Measurements from ENCODE around the gene TBL1X. TPM values are rescaled to one million over a fixed set of nuclear protein-coding genes. Genes with fewer than 3 reads are reported as not detected.

Gene TBL1X
- total and polyA plus RNA-seq, 12 donors = 1.8 to 14.1 (median 9.8) TPM

- H3K27ac ChIP-seq = no peak overlapping the region
- no peak for TF ChIP-seq CTCF (IDR thresholded peaks at IDR 0.05)
- 94 to 98% methylated on average over 6 of the region's 6 CpGs for WGBS, 2 donors
- peaks cover 0 to 3% (median 0%) of the 10 kb centered on the region in 9 donors for H3K4me1 ChIP-seq
- DNase-seq = no peak
- H3K4me3 ChIP-seq = no peak overlapping the region
- peaks cover 0 to 16% (median 0%) of the 10 kb centered on the region in 9 donors for H3K36me3 ChIP-seq
- ATAC-seq = no peak
- H3K9me3 ChIP-seq = peaks cover 0 to 9% (median 0%) of the 10 kb centered on the region in 11 donors
- intact Hi-C loops (cut with DNase I) = loop anchor here in 7 of 10 donors (5.0 to 10.0 kb wide), 9 partner anchors 243 to 958 kb away; no protein-coding TSS in a partner anchor
- no peaks in the 10 kb centered on the region for H3K27me3 ChIP-seq
Measured at GRCh38 chrX:9704876-9705465, 240.1 kb downstream of the TBL1X start.

- intact Hi-C loops (cut with DNase I) = loop anchor here in 7 of 10 donors (5.0 to 10.0 kb wide), 9 partner anchors 244 to 959 kb away; no protein-coding TSS in a partner anchor
- peaks cover 0 to 3% (median 0%) of the 10 kb centered on the region in 9 donors for H3K4me1 ChIP-seq
- DNase-seq (no peak), ATAC-seq (no peak)
- H3K4me3 ChIP-seq = no peak overlapping the region
- 60 to 65% methylated on average over 4 of the region's 4 CpGs for WGBS, 2 donors
- no peak overlapping the region for H3K27ac ChIP-seq
- peaks cover 0 to 9% (median 0%) of the 10 kb centered on the region in 11 donors for H3K9me3 ChIP-seq
- no peaks in the 10 kb centered on the region for H3K27me3 ChIP-seq
- H3K36me3 ChIP-seq = peaks cover 0 to 28% (median 0%) of the 10 kb centered on the region in 9 donors
- TF ChIP-seq CTCF (IDR thresholded peaks at IDR 0.05) = no peak
Measured at GRCh38 chrX:9706421-9706820, 241.6 kb downstream of the TBL1X start.

GRCh38 chrX:9707306-9708033 lies 242.6 kb downstream of the TBL1X start:
- peaks cover 0 to 9% (median 0%) of the 10 kb centered on the region in 11 donors for H3K9me3 ChIP-seq
- intact Hi-C loops (cut with DNase I) = loop anchor here in 8 of 10 donors (2.0 to 10.0 kb wide), 11 partner anchors 245 to 960 kb away; no protein-coding TSS in a partner anchor
- peaks cover 0 to 3% (median 0%) of the 10 kb centered on the region in 9 donors for H3K4me1 ChIP-seq
- no peak overlapping the region for H3K4me3 ChIP-seq
- ATAC-seq = no peak
- TF ChIP-seq CTCF (IDR thresholded peaks at IDR 0.05) = no peak
- H3K27ac ChIP-seq = no peak overlapping the region
- no peak for DNase-seq
- WGBS, 2 donors = 69 to 76% methylated on average over 13 of the region's 13 CpGs
- H3K27me3 ChIP-seq = no peaks in the 10 kb centered on the region
- peaks cover 0 to 38% (median 0%) of the 10 kb centered on the region in 9 donors for H3K36me3 ChIP-seq

GRCh38 chrX:9708086-9708485 lies 243.2 kb downstream of the TBL1X start:
- H3K4me1 ChIP-seq = peaks cover 0 to 3% (median 0%) of the 10 kb centered on the region in 9 donors
- ATAC-seq (no peak), DNase-seq (no peak)
- H3K27ac ChIP-seq = no peak overlapping the region
- peaks cover 0 to 9% (median 0%) of the 10 kb centered on the region in 11 donors for H3K9me3 ChIP-seq
- intact Hi-C loops (cut with DNase I) = loop anchor here in 8 of 10 donors (2.0 to 10.0 kb wide), 11 partner anchors 245 to 961 kb away; no protein-coding TSS in a partner anchor
- no peak for TF ChIP-seq CTCF (IDR thresholded peaks at IDR 0.05)
- H3K36me3 ChIP-seq = peaks cover 0 to 38% (median 0%) of the 10 kb centered on the region in 9 donors
- no peak overlapping the region for H3K4me3 ChIP-seq
- no peaks in the 10 kb centered on the region for H3K27me3 ChIP-seq
- 97 to 99% methylated on average over 9 to 10 of the region's 10 CpGs for WGBS, 2 donors
